ENCODE results near the gene ABCD3.

- TF ChIP-seq CTCF (IDR thresholded peaks at IDR 0.05) (no peak), POLR2A (IDR thresholded peaks at IDR 0.05) (no peak), POLR2AphosphoS5 (IDR thresholded peaks at IDR 0.05) (no peak)
Observed at GRCh38 chr1:94543893-94544635, 125.9 kb downstream of the ABCD3 start.

Measured in breast epithelium (tissue), 3 donors.